Urinary bladder (tissue), 4 donors: Measurements from ENCODE around the gene ALKBH3. TPM values are rescaled to one million over a fixed set of nuclear protein-coding genes. Genes with fewer than 3 reads are reported as not detected.

ENCODE experiments used
- DNase-seq: peaks from one replicate; pipeline ENCODE4 v3.0.0-alpha.2; 2015; ENCODE audit errors: extremely low spot score
- H3K27ac ChIP-seq: one replicate; pipeline ENCODE4 v1.5.1; 2013; ENCODE audit warnings: low read depth, mild to moderate bottlenecking, moderate library complexity
- H3K36me3 ChIP-seq: one replicate; pipeline ENCODE4 v1.6.1; 2013; ENCODE audit warnings: mild to moderate bottlenecking, moderate library complexity; ENCODE audit not compliant: insufficient read depth
- H3K4me1 ChIP-seq: one replicate; pipeline ENCODE4 v1.6.1; 2013; ENCODE audit warnings: mild to moderate bottlenecking, moderate library complexity; ENCODE audit not compliant: insufficient read depth
- H3K4me3 ChIP-seq: one replicate; pipeline ENCODE4 v1.5.1; 2013; ENCODE audit warnings: low read depth, low read length
- WGBS: extraction: QIAGEN DNeasy Blood & Tissue Kit; methylation state at CpG from one replicate; pipeline ENCODE4 v1.1.7; 2013; 5-methylcytosine and 5-hydroxymethylcytosine counted together
- polyA plus RNA-seq: library from polyadenylated mRNA; stranded (reverse); fragments of 200-250 nt; gene quantifications from one replicate; pipeline ENCODE4 v1.2.3, GENCODE V29; 2013
- total RNA-seq: library from RNA; depleted of rRNA; stranded (reverse); fragments of >200 nt; gene quantifications from one replicate; pipeline ENCODE4 v1.2.3, GENCODE V29; 2014
- donor health status: healthy with polysubstance abuse.
- donor health status: healthy.

The ALKBH3 gene
- total and polyA plus RNA-seq, 2 donors = 27.7 to 30.2 TPM

GRCh38 chr11:43943931-43944751 lies 63.5 kb downstream of the ALKBH3 start:
- H3K4me1 ChIP-seq = no peaks in the 10 kb centered on the region
- H3K36me3 ChIP-seq = no peaks in the 10 kb centered on the region
- H3K4me3 ChIP-seq = peak overlapping the region; percentile 77
- 2% methylated on average over 54 of the region's 54 CpGs for WGBS
- DNase-seq = no peak
- H3K27ac ChIP-seq = no peak overlapping the region

GRCh38 chr11:43944761-43945311 lies 64.2 kb downstream of the ALKBH3 start:
- peak overlapping the region; percentile 77 for H3K4me3 ChIP-seq
- 23% methylated on average over 16 of the region's 16 CpGs for WGBS
- H3K4me1 ChIP-seq = no peaks in the 10 kb centered on the region
- H3K27ac ChIP-seq = no peak overlapping the region
- no peak for DNase-seq
- no peaks in the 10 kb centered on the region for H3K36me3 ChIP-seq

GRCh38 chr11:43947003-43947500 lies 66.4 kb downstream of the ALKBH3 start:
- WGBS = 39% methylated on average over 9 of the region's 9 CpGs
- Histone ChIP-seq H3K36me3 (no peaks in the 10 kb centered on the region), H3K4me3 (no peak overlapping the region), H3K27ac (no peak overlapping the region), H3K4me1 (no peaks in the 10 kb centered on the region)
- DNase-seq = no peak

- no peak overlapping the region for H3K4me3 ChIP-seq
- WGBS = 52% methylated on average over 1 of the region's 1 CpG
- DNase-seq = no peak
- no peaks in the 10 kb centered on the region for H3K36me3 ChIP-seq
- H3K27ac ChIP-seq = no peak overlapping the region
- no peaks in the 10 kb centered on the region for H3K4me1 ChIP-seq
These were observed 67.2 kb downstream of the ALKBH3 start for GRCh38 chr11:43947815-43948214.

GRCh38 chr11:43948341-43949225 lies 68.0 kb downstream of the ALKBH3 start:
- H3K4me1 ChIP-seq = no peaks in the 10 kb centered on the region
- H3K4me3 ChIP-seq = no peak overlapping the region
- no peaks in the 10 kb centered on the region for H3K36me3 ChIP-seq
- no peak for DNase-seq
- no peak overlapping the region for H3K27ac ChIP-seq
- 87% methylated on average over 2 of the region's 2 CpGs for WGBS

- DNase-seq = no peak
- WGBS = 74% methylated on average over 5 of the region's 5 CpGs
- no peaks in the 10 kb centered on the region for H3K4me1 ChIP-seq
These were observed 69.8 kb downstream of the ALKBH3 start for GRCh38 chr11:43950311-43950855.

GRCh38 chr11:43951231-43951630 lies 70.6 kb downstream of the ALKBH3 start:
- no peak overlapping the region for H3K27ac ChIP-seq
- DNase-seq = no peak
- no peaks in the 10 kb centered on the region for H3K36me3 ChIP-seq
- no peak overlapping the region for H3K4me3 ChIP-seq
- 85% methylated on average over 1 of the region's 1 CpG for WGBS
- H3K4me1 ChIP-seq = no peaks in the 10 kb centered on the region

More at GRCh38 chr11:43950311-43950855, 69.8 kb downstream of the ALKBH3 start:
- H3K36me3 ChIP-seq = no peaks in the 10 kb centered on the region
- no peak overlapping the region for H3K4me3 ChIP-seq
- H3K27ac ChIP-seq = no peak overlapping the region

GRCh38 chr11:43952020-43952400 lies 71.4 kb downstream of the ALKBH3 start:
- 90% methylated on average over 6 of the region's 6 CpGs for WGBS
- no peaks in the 10 kb centered on the region for H3K4me1 ChIP-seq
- no peak for DNase-seq
- no peak overlapping the region for H3K27ac ChIP-seq
- H3K36me3 ChIP-seq = no peaks in the 10 kb centered on the region
- H3K4me3 ChIP-seq = no peak overlapping the region

GRCh38 chr11:43952401-43953342 lies 72.0 kb downstream of the ALKBH3 start:
- DNase-seq = no peak
- H3K4me3 ChIP-seq = no peak overlapping the region
- no peak overlapping the region for H3K27ac ChIP-seq
- no peaks in the 10 kb centered on the region for H3K4me1 ChIP-seq
- H3K36me3 ChIP-seq = no peaks in the 10 kb centered on the region
- WGBS = 67% methylated on average over 12 of the region's 12 CpGs

- no peaks in the 10 kb centered on the region for H3K36me3 ChIP-seq
- H3K4me3 ChIP-seq = no peak overlapping the region
- no peaks in the 10 kb centered on the region for H3K4me1 ChIP-seq
- 93% methylated on average over 6 of the region's 6 CpGs for whole genome bisulfite sequencing
- no peak overlapping the region for H3K27ac ChIP-seq
- no peak for DNase-seq
These were observed 72.9 kb downstream of the ALKBH3 start for GRCh38 chr11:43953521-43953920.

- WGBS = 91% methylated on average over 7 of the region's 7 CpGs
- H3K4me1 ChIP-seq = no peaks in the 10 kb centered on the region
- no peak overlapping the region for H3K4me3 ChIP-seq
- no peak for DNase-seq
- H3K36me3 ChIP-seq = no peaks in the 10 kb centered on the region
- H3K27ac ChIP-seq = no peak overlapping the region
These were observed 73.6 kb downstream of the ALKBH3 start for GRCh38 chr11:43954241-43954640.

GRCh38 chr11:43955381-43956118 lies 74.9 kb downstream of the ALKBH3 start:
- no peak for DNase-seq
- Histone ChIP-seq H3K36me3 (no peaks in the 10 kb centered on the region), H3K27ac (no peak overlapping the region), H3K4me1 (no peaks in the 10 kb centered on the region), H3K4me3 (no peak overlapping the region)
- 74% methylated on average over 5 of the region's 5 CpGs for WGBS
